Measurements from ENCODE around the gene SLC35C1. TPM values are rescaled to one million over a fixed set of nuclear protein-coding genes. Genes with fewer than 3 reads are reported as not detected.

Gene SLC35C1
- total RNA-seq, 4 donors from 2014 or later = 24.8 to 68.8 (median 62.0) TPM

GRCh38 chr11:45858751-45859398 lies 53.9 kb downstream of the SLC35C1 start:
- Histone ChIP-seq H3K36me3 (peaks cover 0 to 50% (median 0%) of the 10 kb centered on the region in 3 donors), H3K27me3 (no peaks in the 10 kb centered on the region), H3K27ac (peak overlapping the region; percentile 27 to 80 (median 68)), H3K4me3 (no peak overlapping the region), H3K4me1 (peaks cover 2 to 58% (median 6%) of the 10 kb centered on the region in 4 donors), H3K9me3 (no peaks in the 10 kb centered on the region)
- no peak for DNase-seq
- TF ChIP-seq POLR2A (IDR thresholded peaks at IDR 0.05) = no peak
- TF ChIP-seq CTCF (IDR thresholded peaks at IDR 0.05) = no peak

DNA sequence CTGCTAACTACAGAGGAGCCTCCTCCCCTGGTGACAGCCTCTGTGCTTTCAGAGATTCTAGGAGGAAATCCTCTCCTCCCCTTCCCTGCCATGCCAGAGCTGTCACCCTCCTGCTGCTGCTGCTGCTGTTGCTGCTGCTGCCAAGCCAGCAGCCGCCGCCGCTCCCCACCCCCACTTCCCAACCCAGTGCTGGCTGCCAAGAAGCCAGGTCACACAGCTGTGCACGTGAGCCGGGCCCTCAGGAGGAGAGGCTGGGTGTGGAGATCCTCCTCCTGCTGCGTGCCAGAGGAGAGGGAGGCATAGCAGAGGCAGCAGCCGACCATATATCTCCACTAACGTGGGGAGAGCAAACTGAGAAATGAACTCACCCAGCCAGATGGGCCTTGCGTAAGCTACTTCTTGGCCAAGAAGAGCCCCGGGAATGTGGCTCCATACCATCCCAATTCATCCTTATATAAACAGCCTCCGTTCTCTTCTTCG lies 54.8 kb downstream of the SLC35C1 start:
- no peaks in the 10 kb centered on the region for H3K27me3 ChIP-seq
- no peak overlapping the region for H3K4me3 ChIP-seq
- H3K4me1 ChIP-seq = peaks cover 0 to 52% (median 6%) of the 10 kb centered on the region in 4 donors
- no peaks in the 10 kb centered on the region for H3K9me3 ChIP-seq
- H3K36me3 ChIP-seq = peaks cover 0 to 59% (median 0%) of the 10 kb centered on the region in 3 donors
- H3K27ac ChIP-seq = peak overlapping the region; percentile 27 to 80 (median 68)
- TF ChIP-seq POLR2A (IDR thresholded peaks at IDR 0.05) = peak in 1 of 2 donors; percentile 43
- no peak for TF ChIP-seq CTCF (IDR thresholded peaks at IDR 0.05)
- peak; percentile 37 to 95 (median 92) for DNase-seq

- no peak overlapping the region for H3K4me3 ChIP-seq
- H3K36me3 ChIP-seq = peaks cover 0 to 65% (median 0%) of the 10 kb centered on the region in 3 donors
- H3K4me1 ChIP-seq = peaks cover 0 to 46% (median 6%) of the 10 kb centered on the region in 4 donors
- TF ChIP-seq CTCF (IDR thresholded peaks at IDR 0.05) (no peak), POLR2A (IDR thresholded peaks at IDR 0.05) (no peak)
- H3K9me3 ChIP-seq = no peaks in the 10 kb centered on the region
- no peak for DNase-seq
- H3K27me3 ChIP-seq = no peaks in the 10 kb centered on the region
- peak overlapping the region in 3 of 4 donors; percentile 47 to 80 (median 76) for H3K27ac ChIP-seq
Measured at GRCh38 chr11:45860348-45860747, 55.4 kb downstream of the SLC35C1 start.

DNA sequence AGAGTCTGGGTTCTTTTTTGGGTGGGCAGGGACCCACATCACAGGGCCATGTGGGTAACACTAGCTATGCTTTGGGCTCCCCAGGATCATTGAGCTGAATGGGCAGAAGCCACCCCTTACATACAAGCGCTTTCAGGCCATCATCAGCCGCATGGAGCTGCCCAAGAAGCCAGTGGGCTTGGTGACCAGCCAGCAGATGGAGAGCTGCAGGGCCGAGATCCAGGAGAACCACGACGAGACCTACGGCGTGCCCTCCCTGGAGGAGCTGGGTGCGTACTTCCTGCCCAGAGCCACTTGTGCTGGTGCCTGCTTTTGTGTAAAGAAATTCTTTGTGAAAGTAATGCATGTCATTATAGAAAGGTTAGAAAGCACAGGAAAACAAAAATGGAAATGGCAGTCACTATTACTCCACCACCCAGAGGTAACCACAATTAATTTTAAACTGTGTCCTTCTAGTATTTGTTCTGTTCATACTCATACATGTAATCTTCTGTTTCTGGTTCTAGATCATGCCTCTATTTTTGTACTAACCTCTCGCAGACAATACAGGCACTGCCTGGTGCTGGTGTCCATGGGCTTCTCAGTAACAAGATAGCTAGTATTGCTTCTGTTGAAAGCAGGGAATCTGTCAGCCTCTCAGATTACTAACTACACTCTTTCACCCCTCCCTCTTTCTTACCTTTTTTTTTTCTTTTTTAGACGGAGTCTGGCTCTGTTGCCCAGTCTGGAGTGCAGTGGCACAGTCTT lies 56.0 kb downstream of the SLC35C1 start:
- Histone ChIP-seq H3K27me3 (no peaks in the 10 kb centered on the region), H3K4me3 (no peak overlapping the region), H3K36me3 (peaks cover 0 to 70% (median 0%) of the 10 kb centered on the region in 3 donors), H3K4me1 (peaks cover 0 to 40% (median 6%) of the 10 kb centered on the region in 4 donors), H3K27ac (peak overlapping the region in 1 of 4 donors; percentile 76), H3K9me3 (no peaks in the 10 kb centered on the region)
- DNase-seq = no peak
- TF ChIP-seq POLR2A (IDR thresholded peaks at IDR 0.05) (no peak), CTCF (IDR thresholded peaks at IDR 0.05) (no peak)

Other genes with a start within 250 kb of the SLC35C1 start
- gene CHST1, start 139.5 kb upstream of the SLC35C1 start, total RNA-seq = 10 to 100 TPM in 1 of 4 donors, 1 to 10 TPM in 2, under 1 TPM in 1; 0.53 to 11.6 (median 1.4) TPM
- gene CRY2, start 42.3 kb downstream of the SLC35C1 start, total RNA-seq = 10 to 100 TPM; 37.7 to 67.6 (median 66.0) TPM
- gene MAPK8IP1, start 80.5 kb downstream of the SLC35C1 start, total RNA-seq = 10 to 100 TPM in 1 of 4 donors, 1 to 10 TPM in 3; 1.1 to 17.3 (median 3.3) TPM
- gene FREY1, start 102.1 kb downstream of the SLC35C1 start, total RNA-seq = 1 to 10 TPM in 1 of 4 donors, not detected in 3; 4.9 TPM
- 10 to 100 TPM; 46.2 to 66.8 (median 63.0) TPM for gene PEX16, start 112.7 kb downstream of the SLC35C1 start, total RNA-seq
- 1 to 10 TPM in 2 of 4 donors, under 1 TPM in 1, not detected in 1; 0.83 to 1.6 (median 1.2) TPM for gene LARGE2, start 117.5 kb downstream of the SLC35C1 start, total RNA-seq